ENCODE data around the gene FCRL4. TPM values are rescaled to one million over a fixed set of nuclear protein-coding genes. Genes with fewer than 3 reads are reported as not detected.

FCRL4 gene
- total and polyA plus RNA-seq, 2 experiments from 2014 or later: not detected

- H3K4me1 ChIP-seq (ENCODE audit: low read depth): no peaks in the 10 kb centered on the region
- H3K36me3 ChIP-seq: no peaks in the 10 kb centered on the region
- no peaks in the 10 kb centered on the region for H3K27me3 ChIP-seq
- no peak overlapping the region for H3K4me3 ChIP-seq
- no peak overlapping the region for H3K27ac ChIP-seq
- DNase-seq (ENCODE audit: low read depth in 1 of 2, low spot score in 1 of 2): no peak
- no peaks in the 10 kb centered on the region for H3K9me3 ChIP-seq (ENCODE audit: low read depth)
- no peak for TF ChIP-seq CTCF (IDR thresholded peaks at IDR 0.05; ENCODE audit: low read depth, low read length)
Measured at GRCh38 chr1:157577420-157577819, 20.5 kb downstream of the FCRL4 start.

- TF ChIP-seq CTCF (IDR thresholded peaks at IDR 0.05; ENCODE audit: low read depth, low read length): no peak
- Histone ChIP-seq H3K9me3 (ENCODE audit: low read depth) (no peaks in the 10 kb centered on the region), H3K27me3 (no peaks in the 10 kb centered on the region), H3K36me3 (no peaks in the 10 kb centered on the region), H3K4me3 (no peak overlapping the region), H3K27ac (no peak overlapping the region), H3K4me1 (ENCODE audit: low read depth) (no peaks in the 10 kb centered on the region)
- no peak for DNase-seq (ENCODE audit: low read depth in 1 of 2, low spot score in 1 of 2)
Measured at GRCh38 chr1:157575744-157576143, 22.1 kb downstream of the FCRL4 start.

GRCh38 chr1:157574836-157575235, 23.0 kb downstream of the FCRL4 start:
- no peak for TF ChIP-seq CTCF (IDR thresholded peaks at IDR 0.05; ENCODE audit: low read depth, low read length)
- no peaks in the 10 kb centered on the region for H3K27me3 ChIP-seq
- no peak overlapping the region for H3K4me3 ChIP-seq
- H3K27ac ChIP-seq: no peak overlapping the region
- H3K36me3 ChIP-seq: no peaks in the 10 kb centered on the region
- DNase-seq (ENCODE audit: low read depth in 1 of 2, low spot score in 1 of 2): no peak
- no peaks in the 10 kb centered on the region for H3K4me1 ChIP-seq (ENCODE audit: low read depth)
- H3K9me3 ChIP-seq (ENCODE audit: low read depth): no peaks in the 10 kb centered on the region

- no peak for DNase-seq (ENCODE audit: low read depth in 1 of 2, low spot score in 1 of 2)
- Histone ChIP-seq H3K27ac (no peak overlapping the region), H3K4me3 (no peak overlapping the region), H3K9me3 (ENCODE audit: low read depth) (no peaks in the 10 kb centered on the region), H3K4me1 (ENCODE audit: low read depth) (peaks cover 6% of the 10 kb centered on the region), H3K27me3 (no peaks in the 10 kb centered on the region), H3K36me3 (no peaks in the 10 kb centered on the region)
- TF ChIP-seq CTCF (IDR thresholded peaks at IDR 0.05; ENCODE audit: low read depth, low read length): no peak
Measured at GRCh38 chr1:157566484-157567300, 31.2 kb downstream of the FCRL4 start.

GRCh38 chr1:157562515-157562914, 35.4 kb downstream of the FCRL4 start:
- no peak for TF ChIP-seq CTCF (IDR thresholded peaks at IDR 0.05; ENCODE audit: low read depth, low read length)
- Histone ChIP-seq H3K27me3 (no peaks in the 10 kb centered on the region), H3K4me1 (ENCODE audit: low read depth) (peaks cover 6% of the 10 kb centered on the region), H3K27ac (no peak overlapping the region), H3K4me3 (no peak overlapping the region), H3K9me3 (ENCODE audit: low read depth) (no peaks in the 10 kb centered on the region), H3K36me3 (no peaks in the 10 kb centered on the region)
- DNase-seq (ENCODE audit: low read depth in 1 of 2, low spot score in 1 of 2): no peak
